ENCODE data around the gene TRIM26. TPM values are rescaled to one million over a fixed set of nuclear protein-coding genes. Genes with fewer than 3 reads are reported as not detected.

The TRIM26 gene
- total and polyA plus RNA-seq, 2 of the 13 experiments (the other 11 are each of a cell fraction or from before 2014, with no cell fraction given), result 27.1 to 38.7 TPM

DNA sequence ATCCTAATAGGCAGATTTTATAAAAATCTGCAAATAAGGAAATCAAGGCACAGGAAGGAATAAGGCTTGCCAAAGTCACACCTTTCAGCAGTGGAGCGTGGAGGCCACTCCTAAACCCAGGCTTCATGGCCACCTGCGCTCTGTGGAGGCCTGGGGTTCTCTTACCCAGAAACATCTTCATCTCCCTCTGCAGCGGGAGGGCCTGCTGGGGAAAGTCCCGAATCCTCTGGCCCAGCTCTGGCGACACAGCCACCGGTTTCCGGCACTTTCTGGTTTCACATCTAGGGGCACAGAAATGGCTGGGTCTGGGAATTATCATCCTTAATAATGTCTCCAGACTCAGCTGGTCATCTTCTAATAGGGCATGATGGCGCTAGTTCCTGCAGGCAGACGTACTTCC, 56.4 kb downstream of the TRIM26 start (continued):
- TF ChIP-seq, protein P1, sequence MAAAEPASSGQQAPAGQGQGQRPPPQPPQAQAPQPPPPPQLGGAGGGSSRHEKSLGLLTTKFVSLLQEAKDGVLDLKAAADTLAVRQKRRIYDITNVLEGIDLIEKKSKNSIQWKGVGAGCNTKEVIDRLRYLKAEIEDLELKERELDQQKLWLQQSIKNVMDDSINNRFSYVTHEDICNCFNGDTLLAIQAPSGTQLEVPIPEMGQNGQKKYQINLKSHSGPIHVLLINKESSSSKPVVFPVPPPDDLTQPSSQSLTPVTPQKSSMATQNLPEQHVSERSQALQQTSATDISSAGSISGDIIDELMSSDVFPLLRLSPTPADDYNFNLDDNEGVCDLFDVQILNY (CRISPR knock-in tag; conservative IDR thresholded peaks at IDR 0.05), result no peak
- TF ChIP-seq ZNF780A (CRISPR knock-in tag; IDR thresholded peaks at IDR 0.05) (no peak), U2AF2 (IDR thresholded peaks at IDR 0.05; ENCODE audit: low read depth, low read length) (no peak), ZNF652 (CRISPR knock-in tag; IDR thresholded peaks at IDR 0.05; ENCODE audit: borderline replicate concordance, low read depth) (no peak), ZNF451 (CRISPR knock-in tag; IDR thresholded peaks at IDR 0.05) (no peak), ZNF672 (CRISPR knock-in tag; IDR thresholded peaks at IDR 0.05) (no peak)

DNA sequence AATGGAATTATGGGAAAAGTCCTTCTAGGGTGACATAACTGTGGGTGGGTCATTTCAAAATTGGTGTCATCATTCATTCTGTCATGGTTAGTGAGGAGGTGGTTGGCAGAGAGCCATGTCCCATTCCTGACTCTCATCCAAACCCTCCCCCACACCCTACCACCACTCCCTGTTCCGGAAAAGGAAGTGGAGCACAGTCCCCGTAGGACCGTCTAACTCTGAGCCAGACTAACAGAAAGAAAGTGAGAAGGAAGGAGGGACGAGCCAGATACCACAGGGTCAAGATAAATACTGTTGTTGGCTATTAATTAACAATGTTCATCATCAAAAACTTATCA, 57.0 kb downstream of the TRIM26 start:
- Histone ChIP-seq H3K4me1 (ENCODE audit: insufficient read depth, low read length) (peaks cover 70% of the 10 kb centered on the region), H3K27ac (ENCODE audit: extremely low read length, insufficient read depth, low read length) (no peak overlapping the region), H3K36me3 (replicated peaks in 1 of 2; ENCODE audit: control insufficient read depth in 1 of 2, insufficient read depth in 2 of 2, low read length in 2 of 2) (no peaks in the 10 kb centered on the region), H3K79me2 (ENCODE audit: insufficient read depth, low read length) (no peaks in the 10 kb centered on the region), H3K9me3 (ENCODE audit: low read length) (no peaks in the 10 kb centered on the region), H4K20me1 (ENCODE audit: insufficient read depth, low read length) (no peaks in the 10 kb centered on the region), H3K4me2 (ENCODE audit: low read depth, low read length) (no peak overlapping the region), H3K4me3 (replicated peaks in 1 of 3; ENCODE audit: insufficient read depth in 1 of 3, low read depth in 2 of 3, low read length in 3 of 3) (no peak overlapping the region), H2AFZ (ENCODE audit: low read length) (no peak overlapping the region), H3K27me3 (ENCODE audit: control insufficient read depth in 1 of 2, insufficient read depth in 2 of 2, low read length in 2 of 2) (no peaks in the 10 kb centered on the region), H3K9ac (ENCODE audit: insufficient read depth, low read depth, low read length) (no peak overlapping the region)
- POLR2A ChIA-PET, result no interaction called here
- BruUV-seq (replicated peaks), result no TSS peak
- CTCF ChIA-PET (ENCODE audit: low intra/inter-chr PET ratio, low total read pairs), result no interaction called here
- no peak for FAIRE-seq
- no peak for ATAC-seq
- WGBS (ENCODE audit: low lambda C conversion rate), result 86% methylated on average over 4 of the region's 4 CpGs
- peak; percentile 49 for DNase-seq (ENCODE audit: low spot score)
- 0 out of 2 replicates have a peak, but pooled peaks have one; percentile 15 for TF ChIP-seq THAP11 (CRISPR knock-in tag; IDR thresholded peaks at IDR 0.05)
- TF ChIP-seq FOXO1 (CRISPR knock-in tag; IDR thresholded peaks at IDR 0.05), result no peak
- TF ChIP-seq FOSL2 (CRISPR knock-in tag; IDR thresholded peaks at IDR 0.05), result peak; percentile 27; the same call in 1 of the 2 replicates
- TF ChIP-seq, protein P2, sequence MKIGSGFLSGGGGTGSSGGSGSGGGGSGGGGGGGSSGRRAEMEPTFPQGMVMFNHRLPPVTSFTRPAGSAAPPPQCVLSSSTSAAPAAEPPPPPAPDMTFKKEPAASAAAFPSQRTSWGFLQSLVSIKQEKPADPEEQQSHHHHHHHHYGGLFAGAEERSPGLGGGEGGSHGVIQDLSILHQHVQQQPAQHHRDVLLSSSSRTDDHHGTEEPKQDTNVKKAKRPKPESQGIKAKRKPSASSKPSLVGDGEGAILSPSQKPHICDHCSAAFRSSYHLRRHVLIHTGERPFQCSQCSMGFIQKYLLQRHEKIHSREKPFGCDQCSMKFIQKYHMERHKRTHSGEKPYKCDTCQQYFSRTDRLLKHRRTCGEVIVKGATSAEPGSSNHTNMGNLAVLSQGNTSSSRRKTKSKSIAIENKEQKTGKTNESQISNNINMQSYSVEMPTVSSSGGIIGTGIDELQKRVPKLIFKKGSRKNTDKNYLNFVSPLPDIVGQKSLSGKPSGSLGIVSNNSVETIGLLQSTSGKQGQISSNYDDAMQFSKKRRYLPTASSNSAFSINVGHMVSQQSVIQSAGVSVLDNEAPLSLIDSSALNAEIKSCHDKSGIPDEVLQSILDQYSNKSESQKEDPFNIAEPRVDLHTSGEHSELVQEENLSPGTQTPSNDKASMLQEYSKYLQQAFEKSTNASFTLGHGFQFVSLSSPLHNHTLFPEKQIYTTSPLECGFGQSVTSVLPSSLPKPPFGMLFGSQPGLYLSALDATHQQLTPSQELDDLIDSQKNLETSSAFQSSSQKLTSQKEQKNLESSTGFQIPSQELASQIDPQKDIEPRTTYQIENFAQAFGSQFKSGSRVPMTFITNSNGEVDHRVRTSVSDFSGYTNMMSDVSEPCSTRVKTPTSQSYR (CRISPR knock-in tag; IDR thresholded peaks at IDR 0.05; ENCODE audit: borderline replicate concordance), result peak; percentile 59; the same call in 1 of the 2 replicates
- peak; percentile 95 for TF ChIP-seq HOXA5 (CRISPR knock-in tag; IDR thresholded peaks at IDR 0.05)
- TF ChIP-seq ZNF749 (CRISPR knock-in tag; IDR thresholded peaks at IDR 0.05; ENCODE audit: borderline replicate concordance), result no peak
- peak; percentile 50; the same call in 1 of the 2 replicates for TF ChIP-seq ZNF143 (CRISPR knock-in tag; IDR thresholded peaks at IDR 0.05)
- no peak for TF ChIP-seq ZNF569 (CRISPR knock-in tag; IDR thresholded peaks at IDR 0.05; ENCODE audit: borderline replicate concordance)
- TF ChIP-seq, protein P3, sequence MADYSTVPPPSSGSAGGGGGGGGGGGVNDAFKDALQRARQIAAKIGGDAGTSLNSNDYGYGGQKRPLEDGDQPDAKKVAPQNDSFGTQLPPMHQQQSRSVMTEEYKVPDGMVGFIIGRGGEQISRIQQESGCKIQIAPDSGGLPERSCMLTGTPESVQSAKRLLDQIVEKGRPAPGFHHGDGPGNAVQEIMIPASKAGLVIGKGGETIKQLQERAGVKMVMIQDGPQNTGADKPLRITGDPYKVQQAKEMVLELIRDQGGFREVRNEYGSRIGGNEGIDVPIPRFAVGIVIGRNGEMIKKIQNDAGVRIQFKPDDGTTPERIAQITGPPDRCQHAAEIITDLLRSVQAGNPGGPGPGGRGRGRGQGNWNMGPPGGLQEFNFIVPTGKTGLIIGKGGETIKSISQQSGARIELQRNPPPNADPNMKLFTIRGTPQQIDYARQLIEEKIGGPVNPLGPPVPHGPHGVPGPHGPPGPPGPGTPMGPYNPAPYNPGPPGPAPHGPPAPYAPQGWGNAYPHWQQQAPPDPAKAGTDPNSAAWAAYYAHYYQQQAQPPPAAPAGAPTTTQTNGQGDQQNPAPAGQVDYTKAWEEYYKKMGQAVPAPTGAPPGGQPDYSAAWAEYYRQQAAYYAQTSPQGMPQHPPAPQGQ (CRISPR knock-in tag; IDR thresholded peaks at IDR 0.05; ENCODE audit: borderline replicate concordance), result no peak
- in situ Hi-C loops (cut with HindIII; ENCODE audit: extremely low pct_ligation_motif_present, low pct_unique_long_range_greater_than_20kb) (no loop called here), intact Hi-C loops (cut with micrococcal nuclease; ENCODE audit: unreplicated experiment) (no loop called here)
